Neural crest cell (in vitro differentiated cells): ENCODE results near the gene CMSS1. TPM values are rescaled to one million over a fixed set of nuclear protein-coding genes. Genes with fewer than 3 reads are reported as not detected.

Experiments
- DNase-seq: peaks from one replicate; pipeline ENCODE4 v3.0.0; 2021; ENCODE audit warnings: low read depth, mixed read lengths, low spot score
- H3K27ac Mint-ChIP-seq: one replicate; pipeline ENCODE4 v1.8.0; 2021; ENCODE audit warnings: mild to moderate bottlenecking, mixed read lengths; ENCODE audit not compliant: unreplicated experiment
- H3K27me3 Mint-ChIP-seq: 2 replicates; pipeline ENCODE4 v1.8.0; 2021; ENCODE audit warnings: low read depth, mild to moderate bottlenecking, mixed read lengths
- H3K36me3 Mint-ChIP-seq: 2 replicates; pipeline ENCODE4 v1.8.0; 2021; ENCODE audit warnings: low read depth, mild to moderate bottlenecking, mixed read lengths
- H3K4me1 Mint-ChIP-seq: 2 replicates; pipeline ENCODE4 v1.8.0; 2021; ENCODE audit warnings: mixed read lengths
- H3K4me3 Mint-ChIP-seq: one replicate; pipeline ENCODE4 v1.8.0; 2021; ENCODE audit warnings: mild to moderate bottlenecking, mixed read lengths
- H3K9me3 Mint-ChIP-seq: 2 replicates; pipeline ENCODE4 v1.8.0; 2021; ENCODE audit warnings: mixed read lengths
- CTCF ChIP-seq: fragments of 200-600 bp; sonication (generic); conservative IDR thresholded peaks from 2 replicates; pipeline ENCODE4 v1.5.0; 2021; ENCODE audit warnings: antibody characterized with exemption, mild to moderate bottlenecking
- total RNA-seq: library from RNA; stranded (reverse); gene quantifications from 2 replicates; pipeline ENCODE4 v1.2.1, GENCODE V29; 2021

Gene CMSS1
- total RNA-seq, 1 donor from 2014 or later, result 60.9 TPM

- Mint-ChIP-seq H3K9me3 (no peaks in the 10 kb centered on the region), H3K4me3 (no peak overlapping the region), H3K4me1 (peaks cover 14% of the 10 kb centered on the region), H3K36me3 (no peaks in the 10 kb centered on the region), H3K27me3 (no peaks in the 10 kb centered on the region), H3K27ac (no peak overlapping the region)
- TF ChIP-seq CTCF, result no peak
- DNase-seq, result no peak
Observed at GRCh38 chr3:99845999-99846398, 28.3 kb downstream of the CMSS1 start.

- Mint-ChIP-seq H3K9me3 (no peaks in the 10 kb centered on the region), H3K4me1 (peaks cover 14% of the 10 kb centered on the region), H3K27me3 (no peaks in the 10 kb centered on the region), H3K4me3 (no peak overlapping the region), H3K27ac (no peak overlapping the region), H3K36me3 (peaks cover 3% of the 10 kb centered on the region)
- DNase-seq, result no peak
- TF ChIP-seq CTCF, result no peak
Observed at GRCh38 chr3:99846477-99847160, 29.0 kb downstream of the CMSS1 start.

GRCh38 chr3:99848433-99848832, 30.8 kb downstream of the CMSS1 start:
- no peak for TF ChIP-seq CTCF
- Mint-ChIP-seq H3K9me3 (no peaks in the 10 kb centered on the region), H3K27ac (no peak overlapping the region), H3K4me3 (no peak overlapping the region), H3K4me1 (peaks cover 7% of the 10 kb centered on the region), H3K27me3 (no peaks in the 10 kb centered on the region), H3K36me3 (peaks cover 3% of the 10 kb centered on the region)
- no peak for DNase-seq

- H3K27ac Mint-ChIP-seq, result no peak overlapping the region
- H3K9me3 Mint-ChIP-seq, result no peaks in the 10 kb centered on the region
- H3K4me1 Mint-ChIP-seq, result peaks cover 3% of the 10 kb centered on the region
- no peaks in the 10 kb centered on the region for H3K27me3 Mint-ChIP-seq
- peaks cover 3% of the 10 kb centered on the region for H3K36me3 Mint-ChIP-seq
- no peak for DNase-seq
- no peak overlapping the region for H3K4me3 Mint-ChIP-seq
- no peak for TF ChIP-seq CTCF
Observed at GRCh38 chr3:99850608-99851007, 32.9 kb downstream of the CMSS1 start.

GRCh38 chr3:99851955-99852354, 34.3 kb downstream of the CMSS1 start:
- no peaks in the 10 kb centered on the region for H3K9me3 Mint-ChIP-seq
- H3K4me1 Mint-ChIP-seq, result peaks cover 7% of the 10 kb centered on the region
- H3K27me3 Mint-ChIP-seq, result no peaks in the 10 kb centered on the region
- DNase-seq, result no peak
- H3K36me3 Mint-ChIP-seq, result peaks cover 3% of the 10 kb centered on the region
- H3K27ac Mint-ChIP-seq, result no peak overlapping the region
- no peak for TF ChIP-seq CTCF
- H3K4me3 Mint-ChIP-seq, result no peak overlapping the region
